NCI-H345 treated with DMSO at 0.1 percent for 48 hours (cell line): Measurements from ENCODE around the gene BAD.

Experiments
- DNase-seq: peaks from one replicate; lab custom pipeline; 2025; ENCODE audit not compliant: unreplicated experiment; lab: John Stamatoyannopoulos, UW

BAD gene

DNA sequence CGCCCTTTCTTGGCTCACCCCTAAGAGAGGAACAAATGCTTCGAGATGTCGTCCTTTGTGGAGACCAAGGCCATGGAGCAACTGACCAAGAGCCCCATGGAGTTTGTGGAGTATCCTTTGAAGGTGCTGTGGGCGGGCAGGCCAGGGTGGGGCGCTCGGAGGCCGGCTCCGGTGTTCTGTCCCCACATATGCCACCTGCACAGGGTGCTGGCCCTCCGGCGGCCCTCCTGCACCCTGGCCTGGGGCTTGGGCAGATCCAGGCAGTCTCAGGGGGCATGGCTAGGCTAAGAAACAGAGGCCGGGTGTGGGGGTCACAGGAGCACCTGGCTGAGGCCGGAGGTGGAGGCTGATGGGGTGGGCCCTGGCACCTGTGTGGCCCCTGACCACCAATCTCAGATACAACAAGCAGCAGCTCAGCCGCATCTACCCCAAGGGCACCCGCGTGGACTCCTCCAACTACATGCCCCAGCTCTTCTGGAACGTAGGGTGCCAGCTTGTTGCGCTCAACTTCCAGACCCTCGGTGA is 22.8 kb downstream of the BAD start:
- no peak for DNase-seq

DNA sequence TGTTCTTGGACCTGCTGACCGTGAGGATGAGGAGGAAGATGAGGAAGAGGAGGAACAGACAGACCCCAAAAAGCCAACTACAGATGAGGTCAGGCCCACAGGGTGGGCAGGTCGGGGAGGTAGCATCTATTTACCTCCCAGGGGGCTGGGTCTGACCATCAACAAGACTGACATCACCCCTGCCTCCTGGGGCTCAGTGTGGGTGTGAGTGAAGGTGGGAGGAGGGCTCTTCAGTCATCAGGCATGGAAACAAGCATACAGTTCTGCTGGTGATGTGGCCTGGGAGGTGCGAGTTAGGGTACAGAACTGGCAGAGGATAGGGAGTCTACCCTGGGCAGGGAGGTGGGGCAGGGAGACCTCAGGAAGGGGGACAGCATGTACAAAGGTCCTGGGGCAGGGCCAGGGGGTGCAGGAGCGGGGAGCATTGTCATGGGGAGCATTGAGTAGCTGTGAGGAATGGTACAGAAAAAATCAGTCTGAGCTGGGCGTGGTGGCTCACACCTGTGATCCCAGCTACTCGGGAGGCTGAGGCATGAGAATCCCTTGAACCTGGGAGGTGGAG is 24.2 kb downstream of the BAD start:
- no peak for DNase-seq

DNA sequence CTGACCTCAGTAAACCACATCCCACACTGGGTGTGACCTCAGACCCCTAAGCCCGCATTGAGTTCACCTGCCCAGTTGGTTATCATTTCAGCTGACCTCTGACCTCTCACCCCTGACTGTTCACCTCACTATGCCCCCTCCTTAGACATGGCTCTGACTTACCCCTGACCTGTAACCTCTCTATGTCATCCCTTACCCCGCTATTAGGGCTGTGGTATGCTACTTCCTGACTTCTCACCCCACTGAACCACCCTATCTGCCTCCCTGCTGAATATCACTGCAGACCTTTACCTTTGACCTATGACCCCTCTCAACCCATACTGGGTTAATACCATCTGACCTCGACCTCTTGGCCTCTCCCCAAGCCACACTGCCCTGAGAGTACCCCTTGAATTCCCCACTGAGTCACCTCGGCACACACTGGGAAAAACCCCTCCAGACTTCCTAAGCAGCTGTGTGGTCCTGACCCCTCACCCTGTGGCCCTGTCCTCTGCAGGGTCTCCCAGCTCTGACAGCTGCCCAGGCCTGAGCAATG is 24.9 kb downstream of the BAD start:
- DNase-seq = no peak

DNA sequence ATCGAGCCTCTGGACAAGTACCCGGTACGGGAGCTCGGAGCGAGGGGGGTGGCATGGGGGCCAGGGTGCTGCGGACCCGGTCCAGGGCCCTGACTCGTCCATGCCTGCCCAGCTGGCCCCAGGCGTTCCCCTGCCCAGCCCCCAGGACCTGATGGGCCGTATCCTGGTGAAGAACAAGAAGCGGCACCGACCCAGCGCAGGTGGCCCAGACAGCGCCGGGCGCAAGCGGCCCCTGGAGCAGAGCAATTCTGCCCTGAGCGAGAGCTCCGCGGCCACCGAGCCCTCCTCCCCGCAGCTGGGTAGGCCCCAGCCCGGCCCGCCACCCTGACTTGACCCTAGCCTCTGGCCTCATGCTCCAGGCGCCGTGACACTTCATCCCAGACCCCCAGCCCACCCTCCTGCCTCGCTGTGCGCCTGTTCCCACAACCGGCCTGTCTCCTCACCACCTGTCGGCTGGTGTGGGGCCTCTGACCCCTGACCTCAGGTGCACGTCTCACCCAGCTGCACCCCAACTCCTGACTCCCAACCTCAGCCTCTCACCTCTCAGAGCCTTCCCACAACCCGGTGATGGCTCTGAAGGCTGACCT is 25.4 kb downstream of the BAD start:
- DNase-seq = no peak

DNA sequence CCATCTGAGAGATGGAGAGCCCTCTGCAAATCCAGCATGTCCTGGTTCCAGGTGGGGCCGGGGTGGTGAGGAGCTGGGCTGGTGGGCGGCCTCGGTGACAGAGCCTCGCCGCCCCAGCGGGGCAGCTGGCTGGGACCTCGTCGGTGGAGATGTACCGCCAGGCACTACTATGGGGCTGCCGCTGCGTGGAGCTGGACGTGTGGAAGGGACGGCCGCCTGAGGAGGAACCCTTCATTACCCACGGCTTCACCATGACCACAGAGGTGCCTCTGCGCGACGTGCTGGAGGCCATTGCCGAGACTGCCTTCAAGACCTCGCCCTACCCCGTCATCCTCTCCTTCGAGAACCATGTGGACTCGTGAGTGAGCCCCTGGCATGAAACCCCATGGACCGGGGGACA is 26.1 kb downstream of the BAD start:
- DNase-seq = no peak

DNA sequence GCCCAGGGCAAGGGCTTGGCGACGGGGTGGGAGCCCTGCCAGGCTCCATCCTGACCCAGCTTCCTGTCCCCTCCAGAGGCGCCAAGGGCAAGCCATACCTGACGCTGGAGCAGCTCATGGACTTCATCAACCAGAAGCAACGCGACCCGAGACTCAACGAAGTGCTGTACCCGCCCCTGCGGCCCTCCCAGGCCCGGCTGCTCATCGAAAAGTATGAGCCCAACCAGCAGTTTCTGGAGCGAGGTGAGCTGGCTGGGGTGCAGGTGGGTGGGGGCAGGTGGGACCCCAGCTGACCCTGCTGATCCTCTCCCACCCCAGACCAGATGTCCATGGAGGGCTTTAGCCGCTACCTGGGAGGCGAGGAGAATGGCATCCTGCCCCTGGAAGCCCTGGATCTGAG is 28.2 kb downstream of the BAD start:
- no peak for DNase-seq

DNA sequence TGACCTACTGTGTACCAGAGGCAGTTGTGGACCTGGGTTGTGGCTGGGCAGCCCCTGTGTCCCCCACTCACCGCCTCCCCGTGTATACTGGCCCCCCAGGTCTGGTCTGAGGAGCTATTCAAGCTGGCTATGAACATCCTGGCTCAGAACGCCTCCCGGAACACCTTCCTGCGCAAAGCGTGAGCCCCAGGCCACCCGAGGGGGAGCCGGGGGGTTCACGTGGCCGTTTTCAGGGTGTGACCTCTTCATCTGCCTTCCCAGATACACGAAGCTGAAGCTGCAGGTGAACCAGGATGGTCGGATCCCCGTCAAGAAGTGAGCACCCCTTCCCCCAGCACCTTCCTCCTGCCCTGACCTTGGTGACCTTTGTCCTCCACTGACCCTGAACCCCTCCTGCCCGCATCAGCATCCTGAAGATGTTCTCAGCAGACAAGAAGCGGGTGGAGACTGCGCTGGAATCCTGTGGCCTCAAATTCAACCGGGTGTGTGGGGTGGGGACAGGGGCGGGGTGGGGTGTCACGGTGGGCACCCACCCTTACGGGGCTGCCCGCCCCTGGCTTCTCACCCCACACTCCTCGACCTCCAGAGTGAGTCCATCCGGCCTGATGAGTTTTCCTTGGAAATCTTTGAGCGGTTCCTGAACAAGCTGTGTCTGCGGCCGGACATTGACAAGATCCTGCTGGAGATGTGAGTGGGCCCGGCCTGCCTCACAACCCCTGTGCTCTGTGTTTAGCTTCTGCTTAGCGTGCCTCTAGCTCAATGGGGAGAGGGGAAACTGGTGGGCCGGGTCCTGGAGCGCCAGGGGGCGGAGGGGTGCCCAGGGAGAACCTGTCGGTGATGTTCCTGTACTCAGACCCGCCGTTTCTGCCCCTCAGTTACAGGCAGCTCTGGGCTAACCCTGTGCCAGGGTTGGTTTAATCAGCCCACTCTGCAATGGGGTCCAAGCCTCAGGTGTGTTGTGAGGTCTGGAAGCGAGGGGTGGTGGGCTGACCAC is 29.0 kb downstream of the BAD start:
- DNase-seq = no peak

DNA sequence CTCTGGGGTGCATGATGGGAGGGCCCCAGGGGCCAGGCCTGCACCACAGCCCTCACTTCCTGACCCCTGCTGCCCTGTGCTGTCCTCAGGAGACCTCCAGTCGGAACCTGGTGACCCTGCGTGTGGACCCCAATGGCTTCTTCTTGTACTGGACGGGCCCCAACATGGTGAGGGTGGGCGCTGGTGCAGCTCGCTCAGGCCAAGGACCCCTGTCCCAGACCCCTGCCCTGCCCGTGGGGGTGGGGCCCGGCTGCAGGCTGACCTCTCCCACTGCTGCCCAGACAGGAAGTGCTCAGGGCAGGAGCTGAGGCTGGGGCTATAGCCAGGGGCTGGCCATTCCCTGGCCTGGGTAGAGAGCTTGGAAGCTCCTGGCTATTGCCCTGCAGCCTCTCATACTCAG is 30.1 kb downstream of the BAD start:
- DNase-seq = no peak

DNA sequence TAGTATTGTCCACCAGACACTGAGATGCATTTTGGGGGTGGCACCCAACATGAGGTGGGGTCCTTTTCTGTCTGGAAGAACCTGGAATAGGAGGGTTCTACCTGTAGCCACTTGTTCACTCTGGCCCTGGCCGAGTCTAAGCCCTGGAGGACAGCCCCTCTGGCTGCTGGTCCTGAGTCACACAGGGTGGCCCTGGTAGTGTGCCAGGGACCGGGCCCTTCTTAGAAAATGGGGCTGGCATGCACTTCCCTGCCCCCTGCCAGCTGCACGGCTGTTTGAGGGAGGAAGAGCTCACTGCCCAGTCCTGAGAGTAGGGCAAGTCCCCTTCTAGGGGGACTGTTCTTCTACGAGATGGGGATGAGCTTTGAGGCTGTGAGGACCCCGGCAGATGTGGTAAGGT is 31.0 kb downstream of the BAD start:
- DNase-seq = no peak

DNA sequence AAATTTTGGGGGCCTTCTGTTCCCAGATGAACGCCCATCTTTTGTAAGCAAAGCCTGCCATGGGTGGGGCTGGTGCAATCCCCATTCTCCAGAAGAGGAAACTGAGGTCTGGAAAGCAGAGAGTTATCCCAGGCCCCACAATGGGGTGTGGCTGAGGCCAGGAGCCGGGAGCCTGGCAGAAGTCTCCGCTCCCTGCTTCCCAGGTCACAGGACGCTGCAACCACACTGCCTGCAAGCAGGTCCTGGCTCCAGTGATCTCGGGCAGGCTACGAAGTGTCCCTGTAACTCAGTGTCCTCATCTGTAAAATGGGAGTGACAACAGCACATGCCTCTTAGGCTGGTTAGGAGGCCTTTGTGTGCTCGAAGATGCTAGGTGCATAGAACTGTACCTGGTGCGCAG is 31.4 kb downstream of the BAD start:
- DNase-seq = no peak

DNA sequence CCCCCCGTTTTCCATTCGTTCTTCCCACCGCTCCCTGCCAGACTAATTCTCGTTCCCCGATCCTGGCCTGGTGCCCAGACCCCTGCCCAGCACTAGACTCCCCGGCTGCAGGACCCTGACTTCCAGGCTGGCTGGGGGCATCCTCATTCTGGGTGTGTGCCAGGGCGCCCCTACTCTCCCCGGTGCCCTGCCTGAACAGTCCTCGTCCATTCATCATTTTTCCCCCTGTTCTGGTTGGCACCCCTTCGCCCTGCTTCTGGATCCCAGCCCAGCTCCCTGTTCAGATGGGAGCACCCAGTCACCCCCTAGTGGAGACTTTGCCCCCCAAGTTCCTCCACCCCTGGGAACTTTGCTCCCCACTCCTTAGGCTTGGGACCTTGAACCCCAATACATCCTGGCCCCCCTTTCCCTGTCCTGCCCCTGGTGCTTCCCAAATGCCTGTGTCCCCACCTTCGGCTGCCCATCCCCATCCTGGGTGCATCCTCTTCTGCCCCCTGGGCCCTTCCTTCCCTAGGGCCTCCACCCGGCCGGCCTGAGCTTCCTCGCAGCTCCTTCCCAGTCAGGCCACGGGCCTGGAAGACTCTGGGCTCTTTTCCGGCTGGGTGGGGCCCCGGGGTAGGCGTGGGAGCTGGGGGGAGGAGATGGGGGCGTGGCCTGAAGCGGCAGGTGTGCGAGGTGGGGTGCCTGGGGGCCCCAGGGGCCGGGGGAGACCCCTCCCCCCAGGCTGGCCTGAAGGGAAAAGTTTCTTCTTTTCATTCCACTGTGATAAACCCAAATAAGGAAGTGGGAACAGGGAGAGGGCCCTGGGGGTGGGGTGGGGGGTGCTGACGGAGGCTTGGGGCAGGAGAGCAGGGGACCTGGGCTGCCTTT is 32.2 kb downstream of the BAD start:
- no peak for DNase-seq

DNA sequence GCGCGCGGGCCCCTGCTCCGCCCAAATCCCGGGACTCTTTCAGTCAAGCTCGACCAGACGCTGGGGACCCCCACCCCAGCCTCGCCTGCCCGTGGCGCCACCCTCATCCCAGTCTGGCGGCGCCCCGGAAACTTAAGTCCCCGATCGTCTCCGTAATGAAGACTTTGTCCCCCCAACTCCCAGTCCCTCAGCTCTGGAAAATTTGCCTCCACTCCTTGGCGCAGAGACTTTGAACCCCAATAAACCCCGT is 32.8 kb downstream of the BAD start:
- DNase-seq = no peak

DNA sequence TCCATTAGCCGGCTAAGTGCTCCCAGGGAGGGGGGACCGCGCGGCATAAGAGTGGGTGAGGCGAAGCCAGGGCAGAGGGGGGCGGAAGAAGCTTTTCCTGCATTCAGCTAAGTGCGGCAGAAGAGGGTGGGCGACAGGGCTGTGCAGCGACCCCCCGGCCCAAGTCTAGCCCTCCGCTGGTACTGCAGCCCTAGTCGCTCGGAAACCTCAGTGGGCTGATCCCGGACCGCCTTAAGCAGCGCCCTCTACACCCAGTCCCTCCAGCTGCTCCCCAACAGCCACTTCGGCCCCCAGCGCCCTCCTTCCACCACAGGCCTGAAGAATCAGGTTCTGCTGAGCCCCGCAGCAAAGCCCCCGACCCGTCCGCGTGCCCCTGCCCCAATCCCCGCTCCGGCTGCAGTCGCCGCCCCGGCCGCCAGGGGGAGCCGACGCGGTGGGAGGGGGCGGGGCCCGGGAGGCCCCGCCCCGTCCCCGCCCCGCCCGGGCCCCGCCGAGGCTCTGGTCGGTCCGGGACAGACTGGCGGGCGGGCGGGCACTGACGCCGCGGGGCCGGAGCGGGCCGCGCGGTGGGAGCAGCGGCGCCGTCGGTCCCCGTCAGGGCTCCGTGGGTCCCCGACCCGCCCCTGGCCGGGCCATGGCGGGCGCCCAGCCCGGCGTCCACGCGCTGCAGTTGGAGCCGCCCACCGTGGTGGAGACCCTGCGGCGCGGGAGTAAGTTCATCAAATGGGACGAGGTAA is 33.3 kb downstream of the BAD start, which contains the start of gene PLCB3:
Gene PLCB3, plus strand, starts transcription at position 515 of the 737 bp plus-strand sequence. Its CDS starts 120 bp downstream, at position 635.
- no peak for DNase-seq

DNA sequence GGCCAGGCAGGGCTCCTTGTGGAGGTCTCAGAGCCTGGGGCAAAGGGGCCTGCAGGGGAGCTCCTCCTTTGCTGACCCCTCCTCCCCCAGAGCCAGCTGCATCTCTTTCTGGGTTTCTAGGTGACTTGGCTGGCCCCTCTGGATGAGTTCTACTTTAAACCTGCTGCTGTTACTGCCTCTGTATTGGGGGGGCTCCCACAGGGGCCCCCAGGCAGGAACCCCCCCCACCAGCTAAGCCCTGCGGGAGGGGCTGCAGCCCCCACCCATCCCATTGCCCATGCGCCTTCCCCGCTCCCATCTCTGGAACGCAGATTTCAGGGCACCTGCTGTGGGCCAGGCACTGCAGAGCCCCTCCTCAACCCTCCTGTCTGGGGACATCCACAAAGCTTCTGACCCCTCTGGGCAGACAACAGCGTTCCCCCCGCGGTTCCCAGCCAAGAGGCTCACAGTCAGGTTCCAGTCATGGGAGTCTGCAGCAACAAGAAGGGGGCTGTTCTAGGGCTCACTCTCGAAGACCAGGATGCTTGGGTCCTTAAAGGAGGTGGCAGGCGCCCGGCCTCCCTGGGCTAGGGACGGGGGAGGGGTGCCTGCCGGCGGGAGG is 34.0 kb downstream of the BAD start:
- no peak for DNase-seq

DNA sequence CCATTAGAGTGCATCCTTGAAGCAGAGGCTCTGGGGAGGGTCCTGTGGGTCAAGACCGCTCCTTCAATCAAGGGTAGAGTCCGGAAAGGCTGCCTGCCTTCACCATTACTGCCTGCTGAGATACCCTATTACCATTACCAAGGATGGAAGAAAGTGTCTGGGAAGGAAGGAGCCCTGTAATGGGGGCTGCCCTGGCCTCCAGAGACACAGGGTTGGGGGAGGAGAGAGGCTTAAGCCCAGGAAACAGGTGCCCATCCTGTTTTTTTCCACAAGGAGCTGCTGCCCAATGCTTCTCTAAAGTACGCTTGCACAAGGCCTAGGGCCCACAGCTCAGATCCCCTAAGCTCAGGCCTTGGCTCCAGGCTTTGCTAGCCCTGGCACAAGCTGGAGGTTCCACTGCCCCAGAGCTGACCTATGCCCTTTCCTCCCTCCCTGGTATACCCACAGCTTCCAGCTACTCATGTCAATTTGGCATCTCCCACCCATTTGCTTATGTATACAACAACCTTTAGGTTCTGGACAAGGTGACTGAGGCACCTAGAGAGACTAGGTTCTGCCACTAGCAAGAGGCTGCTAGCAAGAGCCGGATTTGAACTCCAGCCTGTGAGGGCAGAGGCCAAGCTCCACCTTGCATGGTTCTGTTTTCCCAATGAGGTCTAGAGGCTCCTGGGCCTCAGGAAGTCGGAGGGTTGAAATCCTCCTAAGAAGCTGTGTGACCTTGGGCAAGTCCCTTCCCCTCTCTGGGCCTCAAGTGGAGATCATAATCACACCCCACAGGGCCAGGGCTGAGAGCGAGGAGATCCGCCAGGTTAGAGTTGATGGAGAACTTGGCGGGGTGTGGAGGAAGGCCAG is 34.7 kb downstream of the BAD start:
- no peak for DNase-seq

DNA sequence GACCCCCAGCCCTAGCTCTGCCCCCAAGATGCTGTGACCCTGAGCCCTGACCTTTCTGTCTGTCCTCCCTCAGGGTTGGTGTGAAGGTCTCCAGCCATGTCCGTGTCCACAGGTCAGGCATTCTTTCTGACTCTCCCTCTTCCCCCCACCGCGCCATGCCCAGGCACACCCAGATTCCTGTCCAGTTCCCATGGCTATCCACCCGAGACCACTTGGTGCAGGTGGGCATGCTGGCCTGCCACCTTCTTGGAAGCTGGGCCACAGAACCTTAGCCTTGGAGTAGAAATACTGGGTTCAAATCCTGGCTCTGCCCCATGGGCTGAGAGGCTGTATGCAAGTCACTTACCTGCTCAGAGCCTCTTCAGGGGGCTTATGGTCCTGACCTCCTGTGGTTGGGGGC is 35.4 kb downstream of the BAD start:
- DNase-seq = no peak

DNA sequence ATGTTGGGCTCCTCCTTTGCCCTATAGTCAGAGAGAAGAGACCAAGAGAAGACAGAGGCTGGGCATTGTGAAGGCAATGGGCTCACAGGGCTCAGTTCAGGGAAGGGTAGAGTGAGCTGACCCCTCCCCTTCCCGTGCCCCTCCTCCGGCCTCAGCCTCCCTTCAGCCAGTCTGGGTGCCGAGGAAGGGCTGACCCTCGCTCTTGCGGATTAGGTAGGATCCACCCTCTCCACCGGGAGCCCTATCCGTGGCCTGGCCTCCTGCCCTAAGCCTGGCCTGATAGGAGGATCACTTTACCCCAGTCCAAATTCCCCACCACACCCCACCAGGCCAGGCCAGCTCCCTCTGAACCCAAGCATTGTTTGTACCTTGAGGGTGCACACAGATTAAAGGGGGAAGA is 35.9 kb downstream of the BAD start:
- no peak for DNase-seq

DNA sequence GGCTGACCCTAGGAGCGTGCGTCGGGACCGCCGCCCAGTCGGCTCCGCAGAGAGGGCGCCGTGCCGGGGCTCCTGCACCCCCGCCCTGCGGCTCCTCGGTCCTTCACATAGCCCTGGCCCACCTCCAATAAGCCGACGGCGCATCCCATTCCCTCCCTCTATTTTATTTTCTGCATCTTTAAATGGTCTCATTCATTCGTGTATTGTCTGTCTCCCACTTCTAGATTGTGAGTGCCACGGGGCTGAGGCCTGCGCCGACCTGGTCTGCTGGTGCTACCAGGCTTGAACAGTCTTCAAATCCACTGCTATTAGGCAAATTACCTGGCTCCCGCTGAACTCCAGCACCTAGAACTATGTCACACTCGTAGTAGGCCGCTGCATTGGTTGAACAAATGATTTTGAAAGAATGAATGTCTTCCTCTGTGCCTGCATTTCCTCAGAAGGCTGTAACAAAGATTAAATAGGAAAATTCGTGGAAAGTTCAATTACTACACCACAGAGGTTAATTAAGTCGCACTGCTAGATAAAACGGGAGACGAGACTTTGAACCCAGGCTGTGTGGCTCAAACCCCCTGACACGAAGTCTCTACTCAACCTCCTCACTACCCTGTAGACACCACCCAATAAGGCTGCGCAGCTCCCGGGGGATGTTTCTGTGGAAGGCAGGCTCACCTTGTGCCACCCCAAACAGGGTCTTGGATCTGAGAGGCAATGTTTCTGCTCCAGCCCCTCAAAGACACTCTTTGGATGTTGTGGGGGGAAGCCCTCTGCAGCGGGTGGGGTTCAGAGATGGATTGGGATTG is 36.5 kb downstream of the BAD start:
- DNase-seq = no peak
